ENCODE data around the gene PCDHB3.

GRCh38 chr5:141149812-141150211 lies 49.5 kb downstream of the PCDHB3 start, which contains the start of gene PCDHB6:
- TF ChIP-seq CTCF (IDR thresholded peaks at IDR 0.05; ENCODE audit: extremely low read depth in 1 of 2, insufficient read depth in 1 of 2, low read depth in 1 of 2, low read length in 2 of 2) (peak in 1 of 2 donors; percentile 9), POLR2A (IDR thresholded peaks at IDR 0.05; ENCODE audit: low read depth, low read length) (no peak), JUN (IDR thresholded peaks at IDR 0.05; ENCODE audit: borderline replicate concordance, insufficient read depth, insufficient read length, low read depth) (no peak), POLR2AphosphoS5 (IDR thresholded peaks at IDR 0.05; ENCODE audit: insufficient read depth, low read depth, low read length) (no peak), FOS (IDR thresholded peaks at IDR 0.05; ENCODE audit: borderline replicate concordance, insufficient read depth, low read length) (no peak), MYC (IDR thresholded peaks at IDR 0.05; ENCODE audit: low read depth, low read length) (no peak), MAX (IDR thresholded peaks at IDR 0.05; ENCODE audit: insufficient read depth, insufficient read length) (no peak), EZH2 (IDR thresholded peaks at IDR 0.05; ENCODE audit: borderline replicate concordance, low read depth, low read length, severe bottlenecking) (no peak)

All from endothelial cell of umbilical vein (primary cell).